ENCODE results near the gene REG1A.

REG1A gene

GRCh38 chr2:79120194-79120713 is at the start of gene REG1A:
TSS of gene REG1A (plus strand) at chr2:79120488. CDS start at chr2:79120862, 374 bp downstream.
- no peak for DNase-seq

GRCh38 chr2:79071078-79071477 is 49.2 kb upstream of the REG1A start:
- DNase-seq = no peak

- no peak for DNase-seq
These were observed 37.3 kb upstream of the REG1A start for GRCh38 chr2:79082987-79083386.

- DNase-seq = no peak
These were observed 36.6 kb upstream of the REG1A start for GRCh38 chr2:79083597-79084251.

GRCh38 chr2:79084495-79085135 is 35.7 kb upstream of the REG1A start:
- no peak for DNase-seq

GRCh38 chr2:79085382-79085781 is 34.9 kb upstream of the REG1A start:
- DNase-seq = no peak

GRCh38 chr2:79086255-79086654 is 34.0 kb upstream of the REG1A start:
- no peak for DNase-seq

- no peak for DNase-seq
These were observed 32.4 kb upstream of the REG1A start, which contains the start of gene REG1B for GRCh38 chr2:79087785-79088364. TSS of gene REG1B (minus strand) at chr2:79087993. CDS start at chr2:79087612, 381 bp downstream.

- no peak for DNase-seq
These were observed 29.6 kb upstream of the REG1A start for GRCh38 chr2:79090693-79091092.

GRCh38 chr2:79097843-79098242 is 22.4 kb upstream of the REG1A start:
- DNase-seq = no peak

- DNase-seq = no peak
These were observed 21.1 kb upstream of the REG1A start for GRCh38 chr2:79099140-79099686.

GRCh38 chr2:79100285-79100684 is 20.0 kb upstream of the REG1A start:
- DNase-seq = no peak

GRCh38 chr2:79101024-79101423 is 19.3 kb upstream of the REG1A start:
- no peak for DNase-seq

- no peak for DNase-seq
These were observed 17.1 kb upstream of the REG1A start for GRCh38 chr2:79103214-79103613.

GRCh38 chr2:79105259-79105658 is 15.0 kb upstream of the REG1A start:
- no peak for DNase-seq

GRCh38 chr2:79112269-79112668 is 8.0 kb upstream of the REG1A start:
- DNase-seq = no peak

- DNase-seq = no peak
These were observed 5.3 kb upstream of the REG1A start for GRCh38 chr2:79114797-79115494.

GRCh38 chr2:79116997-79117928 is 3.0 kb upstream of the REG1A start:
- DNase-seq = no peak

GRCh38 chr2:79122676-79123075 is 2.4 kb downstream of the REG1A start:
- DNase-seq = no peak

- DNase-seq = no peak
These were observed 4.8 kb downstream of the REG1A start for GRCh38 chr2:79124907-79125720.

GRCh38 chr2:79125721-79125985 is 5.4 kb downstream of the REG1A start:
- DNase-seq = no peak

Measured in bone marrow (tissue), 2 donors.